Suprapubic skin (tissue), 4 donors: Measurements from ENCODE around the gene MCF2L. TPM values are rescaled to one million over a fixed set of nuclear protein-coding genes. Genes with fewer than 3 reads are reported as not detected.

Experiments used
- DNase-seq, 2 donors: peaks; one replicate each; pipeline ENCODE4 v3.0.0-alpha.2; 2019; ENCODE audit warnings: low spot score in 2 of 2
- H3K27ac ChIP-seq: fragments of 200-600 bp; sonication (generic); one replicate; pipeline ENCODE4 v1.5.1; 2019
- H3K27me3 ChIP-seq: fragments of 200-600 bp; sonication (generic); one replicate; pipeline ENCODE4 v1.5.1; 2019
- H3K36me3 ChIP-seq: fragments of 200-600 bp; sonication (generic); one replicate; pipeline ENCODE4 v1.5.1; 2019
- H3K4me1 ChIP-seq: fragments of 200-600 bp; sonication (generic); one replicate; pipeline ENCODE4 v1.5.1; 2019
- H3K4me3 ChIP-seq: fragments of 200-600 bp; sonication (generic); one replicate; pipeline ENCODE4 v1.5.1; 2019; ENCODE audit warnings: mild to moderate bottlenecking
- H3K9me3 ChIP-seq: fragments of 200-600 bp; sonication (generic); one replicate; pipeline ENCODE4 v1.5.1; 2019
- CTCF ChIP-seq, 2 donors: fragments of 200-600 bp in 1 of 2; fragments of 450-650 bp in 1 of 2; sonication (generic) in 1 of 2; IDR thresholded peaks; one replicate each; pipeline ENCODE4 v1.5.1; 2016 to 2019; ENCODE audit warnings: antibody characterized with exemption in 2 of 2, mild to moderate bottlenecking in 1 of 2, moderate library complexity in 1 of 2
- EP300 ChIP-seq: sonication (generic); formaldehyde crosslinking; IDR thresholded peaks from one replicate; pipeline ENCODE4 v1.6.1; 2017; ENCODE audit warnings: antibody characterized with exemption
- POLR2A ChIP-seq, 2 donors: fragments of 450-650 bp; IDR thresholded peaks; one replicate each; pipeline ENCODE4 v1.6.1; 2017; ENCODE audit warnings: antibody characterized with exemption in 2 of 2, mild to moderate bottlenecking in 2 of 2, moderate library complexity in 2 of 2
- POLR2AphosphoS5 ChIP-seq, 3 donors: sonication (generic); formaldehyde crosslinking; IDR thresholded peaks; one replicate each; pipeline ENCODE4 v1.6.1; 2017; ENCODE audit warnings: antibody characterized with exemption in 3 of 3
- WGBS: methylation state at CpG from one replicate; pipeline ENCODE4 v1.1.5; 2018; 5-methylcytosine and 5-hydroxymethylcytosine counted together
- total RNA-seq, 4 donors: library from RNA; depleted of rRNA; stranded (reverse); fragments of >200 nt; gene quantifications; one replicate each; pipeline ENCODE4 v1.1.0, GENCODE V29; 2016

The MCF2L gene
- total RNA-seq, 4 donors from 2014 or later = 25.4 to 144 (median 50.0) TPM

- TF ChIP-seq EP300 = no peak
- no peak for TF ChIP-seq POLR2AphosphoS5 (IDR thresholded peaks at IDR 0.05)
- TF ChIP-seq CTCF (IDR thresholded peaks at IDR 0.05) = no peak
- no peak for TF ChIP-seq POLR2A (IDR thresholded peaks at IDR 0.05)
- Histone ChIP-seq H3K4me1 (peaks cover 6% of the 10 kb centered on the region), H3K4me3 (peak overlapping the region; percentile 42), H3K27ac (no peak overlapping the region), H3K36me3 (no peaks in the 10 kb centered on the region), H3K27me3 (peaks cover 2% of the 10 kb centered on the region), H3K9me3 (no peaks in the 10 kb centered on the region)
- WGBS = 70% methylated on average over 24 of the region's 30 CpGs
- DNase-seq = no peak
These were observed 16.2 kb downstream of the MCF2L start for GRCh38 chr13:112984954-112985802.

- 82% methylated on average over 7 of the region's 30 CpGs for WGBS
- peak overlapping the region; percentile 42 for H3K4me3 ChIP-seq
These were observed 16.9 kb downstream of the MCF2L start for GRCh38 chr13:112985803-112986408.

GRCh38 chr13:112986470-112986869 is 17.5 kb downstream of the MCF2L start:
- H3K4me3 ChIP-seq = no peak overlapping the region
- H3K27me3 ChIP-seq = no peaks in the 10 kb centered on the region
- TF ChIP-seq POLR2A (IDR thresholded peaks at IDR 0.05) (no peak), EP300 (no peak), CTCF (IDR thresholded peaks at IDR 0.05) (no peak), POLR2AphosphoS5 (IDR thresholded peaks at IDR 0.05) (no peak)
- H3K27ac ChIP-seq = no peak overlapping the region
- H3K9me3 ChIP-seq = no peaks in the 10 kb centered on the region
- peaks cover 15% of the 10 kb centered on the region for H3K4me1 ChIP-seq
- 97% methylated on average over 10 of the region's 20 CpGs for WGBS
- no peak for DNase-seq
- H3K36me3 ChIP-seq = no peaks in the 10 kb centered on the region

More at GRCh38 chr13:112985803-112986408, 16.9 kb downstream of the MCF2L start:
- Histone ChIP-seq H3K4me1 (peaks cover 11% of the 10 kb centered on the region), H3K27ac (no peak overlapping the region), H3K36me3 (no peaks in the 10 kb centered on the region), H3K27me3 (no peaks in the 10 kb centered on the region), H3K9me3 (no peaks in the 10 kb centered on the region)
- TF ChIP-seq POLR2A (IDR thresholded peaks at IDR 0.05) = no peak
- TF ChIP-seq CTCF (IDR thresholded peaks at IDR 0.05) = no peak
- TF ChIP-seq POLR2AphosphoS5 (IDR thresholded peaks at IDR 0.05) = no peak
- TF ChIP-seq EP300 = no peak
- DNase-seq = no peak

- H3K27me3 ChIP-seq = no peaks in the 10 kb centered on the region
- WGBS = 66% methylated on average over 14 of the region's 29 CpGs
- TF ChIP-seq CTCF (IDR thresholded peaks at IDR 0.05) (no peak), EP300 (no peak), POLR2AphosphoS5 (IDR thresholded peaks at IDR 0.05) (no peak), POLR2A (IDR thresholded peaks at IDR 0.05) (no peak)
- H3K4me3 ChIP-seq = no peak overlapping the region
- DNase-seq = no peak
- H3K4me1 ChIP-seq = peaks cover 15% of the 10 kb centered on the region
- no peak overlapping the region for H3K27ac ChIP-seq
- H3K36me3 ChIP-seq = no peaks in the 10 kb centered on the region
- no peaks in the 10 kb centered on the region for H3K9me3 ChIP-seq
These were observed 18.1 kb downstream of the MCF2L start for GRCh38 chr13:112986946-112987681.

GRCh38 chr13:112987682-112988024 is 18.6 kb downstream of the MCF2L start:
- Histone ChIP-seq H3K4me3 (no peak overlapping the region), H3K4me1 (peaks cover 15% of the 10 kb centered on the region), H3K27me3 (no peaks in the 10 kb centered on the region), H3K27ac (no peak overlapping the region), H3K9me3 (no peaks in the 10 kb centered on the region), H3K36me3 (no peaks in the 10 kb centered on the region)
- 83% methylated on average over 5 of the region's 7 CpGs for WGBS
- DNase-seq = no peak
- TF ChIP-seq CTCF (IDR thresholded peaks at IDR 0.05) = no peak
- TF ChIP-seq EP300 = no peak
- TF ChIP-seq POLR2A (IDR thresholded peaks at IDR 0.05) = no peak
- no peak for TF ChIP-seq POLR2AphosphoS5 (IDR thresholded peaks at IDR 0.05)
